ENCODE data around the gene IL1A.
"Not testable (repeated sequence)": the region's sequence is repeated elsewhere in the genome, so short reads cannot be mapped to it uniquely, and the experiment has no call there.

The IL1A gene

GRCh38 chr2:112784199-112785189 lies at the start of gene IL1A:
TSS of gene IL1A (minus strand) at chr2:112784493. CDS start at chr2:112783770, 723 bp downstream.
- no peak for DNase-seq (ENCODE audit: low read depth, low spot score)
- Histone ChIP-seq H3K4me1 (ENCODE audit: control insufficient read depth, insufficient read depth, low read length) (no peaks in the 10 kb centered on the region), H3K9me3 (ENCODE audit: control insufficient read depth, insufficient read depth, low read length) (no peaks in the 10 kb centered on the region), H3K27me3 (ENCODE audit: control insufficient read depth, insufficient read depth, low read length) (no peaks in the 10 kb centered on the region), H3K4me3 (ENCODE audit: low read length) (no peak within 1 kb of the TSS; the same call in 1 of the 2 replicates), H3K36me3 (ENCODE audit: control insufficient read depth, insufficient read depth, low read length) (no peaks in the 10 kb centered on the region), H3K27ac (ENCODE audit: low read length) (no peak within 1 kb of the TSS)
- WGBS (ENCODE audit: insufficient coverage, insufficient read length), result no CpG with 5 or more reads among the region's 13 CpGs

GRCh38 chr2:112833976-112834375 lies 49.7 kb upstream of the IL1A start:
- no peak overlapping the region for H3K4me3 ChIP-seq (ENCODE audit: low read length)
- no peak for DNase-seq (ENCODE audit: low read depth, low spot score)
- no peaks in the 10 kb centered on the region for H3K4me1 ChIP-seq (ENCODE audit: control insufficient read depth, insufficient read depth, low read length)
- no peaks in the 10 kb centered on the region; the same call in 1 of the 2 replicates for H3K27me3 ChIP-seq (ENCODE audit: control insufficient read depth, insufficient read depth, low read length)
- H3K9me3 ChIP-seq (ENCODE audit: control insufficient read depth, insufficient read depth, low read length), result no peaks in the 10 kb centered on the region
- H3K36me3 ChIP-seq (ENCODE audit: control insufficient read depth, insufficient read depth, low read length), result no peaks in the 10 kb centered on the region
- H3K27ac ChIP-seq (ENCODE audit: low read length), result no peak overlapping the region

GRCh38 chr2:112833639-112833931 lies 49.3 kb upstream of the IL1A start:
- not testable (repeated sequence) for H3K27ac ChIP-seq (ENCODE audit: low read length); H3K27me3 ChIP-seq (ENCODE audit: control insufficient read depth, insufficient read depth, low read length); H3K4me1 ChIP-seq (ENCODE audit: control insufficient read depth, insufficient read depth, low read length); DNase-seq (ENCODE audit: low read depth, low spot score); H3K36me3 ChIP-seq (ENCODE audit: control insufficient read depth, insufficient read depth, low read length); H3K4me3 ChIP-seq (ENCODE audit: low read length); H3K9me3 ChIP-seq (ENCODE audit: control insufficient read depth, insufficient read depth, low read length)
- WGBS (ENCODE audit: insufficient coverage, insufficient read length), result no CpG with 5 or more reads among the region's 5 CpGs

- DNase-seq (ENCODE audit: low read depth, low spot score), result no peak
- no peak overlapping the region for H3K4me3 ChIP-seq (ENCODE audit: low read length)
- H3K27ac ChIP-seq (ENCODE audit: low read length), result no peak overlapping the region
- no peaks in the 10 kb centered on the region for H3K9me3 ChIP-seq (ENCODE audit: control insufficient read depth, insufficient read depth, low read length)
- no peaks in the 10 kb centered on the region for H3K4me1 ChIP-seq (ENCODE audit: control insufficient read depth, insufficient read depth, low read length)
- no peaks in the 10 kb centered on the region for H3K36me3 ChIP-seq (ENCODE audit: control insufficient read depth, insufficient read depth, low read length)
- H3K27me3 ChIP-seq (ENCODE audit: control insufficient read depth, insufficient read depth, low read length), result no peaks in the 10 kb centered on the region; the same call in 1 of the 2 replicates
- no CpG with 5 or more reads among the region's 14 CpGs for WGBS (ENCODE audit: insufficient coverage, insufficient read length)
Measured at GRCh38 chr2:112832841-112833638, 48.7 kb upstream of the IL1A start.

- WGBS (ENCODE audit: insufficient coverage, insufficient read length), result no CpG with 5 or more reads among the region's 15 CpGs
- no peak for DNase-seq (ENCODE audit: low read depth, low spot score)
Measured at GRCh38 chr2:112831946-112832840, 47.9 kb upstream of the IL1A start.

GRCh38 chr2:112831513-112831845 lies 47.2 kb upstream of the IL1A start:
- Histone ChIP-seq H3K27ac (ENCODE audit: low read length) (no peak overlapping the region), H3K36me3 (ENCODE audit: control insufficient read depth, insufficient read depth, low read length) (no peaks in the 10 kb centered on the region), H3K4me1 (ENCODE audit: control insufficient read depth, insufficient read depth, low read length) (no peaks in the 10 kb centered on the region), H3K4me3 (ENCODE audit: low read length) (no peak overlapping the region), H3K27me3 (ENCODE audit: control insufficient read depth, insufficient read depth, low read length) (no peaks in the 10 kb centered on the region; the same call in 1 of the 2 replicates), H3K9me3 (ENCODE audit: control insufficient read depth, insufficient read depth, low read length) (no peaks in the 10 kb centered on the region)
- no CpG with 5 or more reads among the region's 2 CpGs for WGBS (ENCODE audit: insufficient coverage, insufficient read length)
- DNase-seq (ENCODE audit: low read depth, low spot score), result no peak

More at GRCh38 chr2:112831946-112832840, 47.9 kb upstream of the IL1A start:
- Histone ChIP-seq H3K4me1 (ENCODE audit: control insufficient read depth, insufficient read depth, low read length) (no peaks in the 10 kb centered on the region), H3K27ac (ENCODE audit: low read length) (no peak overlapping the region), H3K4me3 (ENCODE audit: low read length) (no peak overlapping the region), H3K9me3 (ENCODE audit: control insufficient read depth, insufficient read depth, low read length) (no peaks in the 10 kb centered on the region), H3K27me3 (ENCODE audit: control insufficient read depth, insufficient read depth, low read length) (no peaks in the 10 kb centered on the region; the same call in 1 of the 2 replicates), H3K36me3 (ENCODE audit: control insufficient read depth, insufficient read depth, low read length) (no peaks in the 10 kb centered on the region)

GRCh38 chr2:112830682-112831512 lies 46.6 kb upstream of the IL1A start:
- WGBS (ENCODE audit: insufficient coverage, insufficient read length), result no CpG with 5 or more reads among the region's 5 CpGs
- H3K9me3 ChIP-seq (ENCODE audit: control insufficient read depth, insufficient read depth, low read length), result no peaks in the 10 kb centered on the region
- H3K4me3 ChIP-seq (ENCODE audit: low read length), result no peak overlapping the region
- no peaks in the 10 kb centered on the region for H3K36me3 ChIP-seq (ENCODE audit: control insufficient read depth, insufficient read depth, low read length)
- no peaks in the 10 kb centered on the region for H3K4me1 ChIP-seq (ENCODE audit: control insufficient read depth, insufficient read depth, low read length)
- no peaks in the 10 kb centered on the region; the same call in 1 of the 2 replicates for H3K27me3 ChIP-seq (ENCODE audit: control insufficient read depth, insufficient read depth, low read length)
- DNase-seq (ENCODE audit: low read depth, low spot score), result no peak
- H3K27ac ChIP-seq (ENCODE audit: low read length), result no peak overlapping the region

GRCh38 chr2:112829961-112830681 lies 45.8 kb upstream of the IL1A start:
- Histone ChIP-seq H3K36me3 (ENCODE audit: control insufficient read depth, insufficient read depth, low read length) (no peaks in the 10 kb centered on the region), H3K9me3 (ENCODE audit: control insufficient read depth, insufficient read depth, low read length) (no peaks in the 10 kb centered on the region), H3K27me3 (ENCODE audit: control insufficient read depth, insufficient read depth, low read length) (no peaks in the 10 kb centered on the region; the same call in 1 of the 2 replicates), H3K4me1 (ENCODE audit: control insufficient read depth, insufficient read depth, low read length) (no peaks in the 10 kb centered on the region), H3K27ac (ENCODE audit: low read length) (no peak overlapping the region), H3K4me3 (ENCODE audit: low read length) (no peak overlapping the region)
- no peak for DNase-seq (ENCODE audit: low read depth, low spot score)
- WGBS (ENCODE audit: insufficient coverage, insufficient read length), result no CpG with 5 or more reads among the region's 10 CpGs

All from iPS DF 6.9 (cell line).